GM12872 (cell line): ENCODE data around the gene OLFM4.

Source experiments
- TF ChIP-seq, protein P1 (sequence below): IDR thresholded peaks from 3 replicates; pipeline ENCODE4 v1.5.1; 2011; ENCODE audit warnings: low read depth, mild to moderate bottlenecking, low read length, moderate library complexity; ENCODE audit not compliant: insufficient read depth

The OLFM4 gene

DNA sequence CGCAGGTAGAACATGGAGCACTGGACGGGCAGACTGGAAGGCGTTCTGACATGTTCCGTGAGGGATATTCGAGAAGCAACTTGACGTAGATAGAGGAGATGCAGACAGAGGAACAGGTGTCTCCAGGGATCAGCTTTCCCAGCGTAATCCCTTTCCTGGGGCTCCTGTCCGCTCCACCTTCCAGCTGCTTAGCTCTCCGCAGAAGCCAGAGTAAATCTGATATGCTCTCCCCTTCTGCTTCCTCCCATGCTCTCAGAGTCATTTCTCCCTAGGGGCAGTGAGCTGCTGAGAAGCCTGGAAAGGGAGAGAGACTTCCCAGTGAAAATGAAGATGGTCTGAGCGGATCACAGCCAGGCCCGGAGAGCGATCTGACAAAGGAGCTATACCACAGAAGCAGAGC, 23.0 kb upstream of the OLFM4 start:
- TF ChIP-seq, protein P1, sequence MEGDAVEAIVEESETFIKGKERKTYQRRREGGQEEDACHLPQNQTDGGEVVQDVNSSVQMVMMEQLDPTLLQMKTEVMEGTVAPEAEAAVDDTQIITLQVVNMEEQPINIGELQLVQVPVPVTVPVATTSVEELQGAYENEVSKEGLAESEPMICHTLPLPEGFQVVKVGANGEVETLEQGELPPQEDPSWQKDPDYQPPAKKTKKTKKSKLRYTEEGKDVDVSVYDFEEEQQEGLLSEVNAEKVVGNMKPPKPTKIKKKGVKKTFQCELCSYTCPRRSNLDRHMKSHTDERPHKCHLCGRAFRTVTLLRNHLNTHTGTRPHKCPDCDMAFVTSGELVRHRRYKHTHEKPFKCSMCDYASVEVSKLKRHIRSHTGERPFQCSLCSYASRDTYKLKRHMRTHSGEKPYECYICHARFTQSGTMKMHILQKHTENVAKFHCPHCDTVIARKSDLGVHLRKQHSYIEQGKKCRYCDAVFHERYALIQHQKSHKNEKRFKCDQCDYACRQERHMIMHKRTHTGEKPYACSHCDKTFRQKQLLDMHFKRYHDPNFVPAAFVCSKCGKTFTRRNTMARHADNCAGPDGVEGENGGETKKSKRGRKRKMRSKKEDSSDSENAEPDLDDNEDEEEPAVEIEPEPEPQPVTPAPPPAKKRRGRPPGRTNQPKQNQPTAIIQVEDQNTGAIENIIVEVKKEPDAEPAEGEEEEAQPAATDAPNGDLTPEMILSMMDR, result no peak

GRCh38 chr13:53007872-53008271, 20.7 kb upstream of the OLFM4 start:
- TF ChIP-seq, protein P1, result no peak

DNA sequence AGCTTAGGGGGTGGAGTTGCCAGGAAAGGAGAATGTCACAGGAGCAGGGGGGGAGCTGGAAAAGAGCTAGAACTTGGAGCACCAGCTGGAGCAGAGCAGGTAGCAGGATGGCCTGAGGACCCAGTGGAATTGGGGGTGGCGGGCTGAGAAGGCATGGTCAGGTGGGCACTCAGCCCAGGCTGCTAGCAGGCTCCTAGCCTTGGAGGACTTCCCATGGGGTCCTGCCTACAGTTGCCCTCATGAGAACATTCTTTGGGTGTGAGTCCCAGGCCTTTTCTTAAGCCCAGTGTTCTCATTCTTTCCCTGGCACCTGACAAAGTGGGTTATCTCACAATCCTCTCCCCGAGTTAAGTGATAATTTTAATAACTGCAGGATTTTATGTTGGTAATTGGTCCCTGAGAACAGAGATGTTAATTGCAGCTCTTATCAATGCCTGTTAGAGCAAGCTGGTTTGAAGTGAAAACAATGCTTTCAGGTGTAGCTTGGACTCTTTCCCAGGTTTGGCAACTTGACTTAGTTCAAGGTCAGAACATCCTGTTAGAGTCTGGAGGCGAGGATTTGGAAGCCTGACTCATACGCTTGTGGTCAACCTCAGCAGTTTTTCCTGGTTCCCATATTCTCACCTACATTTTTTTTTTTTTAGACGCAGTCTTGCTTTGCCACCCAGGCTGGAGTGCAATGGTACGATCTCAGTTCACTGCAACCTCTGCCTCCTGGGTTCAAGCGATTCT, 18.1 kb upstream of the OLFM4 start:
- TF ChIP-seq, protein P1, result no peak

- TF ChIP-seq, protein P1, result no peak
Measured at GRCh38 chr13:53012707-53013106, 15.9 kb upstream of the OLFM4 start.

DNA sequence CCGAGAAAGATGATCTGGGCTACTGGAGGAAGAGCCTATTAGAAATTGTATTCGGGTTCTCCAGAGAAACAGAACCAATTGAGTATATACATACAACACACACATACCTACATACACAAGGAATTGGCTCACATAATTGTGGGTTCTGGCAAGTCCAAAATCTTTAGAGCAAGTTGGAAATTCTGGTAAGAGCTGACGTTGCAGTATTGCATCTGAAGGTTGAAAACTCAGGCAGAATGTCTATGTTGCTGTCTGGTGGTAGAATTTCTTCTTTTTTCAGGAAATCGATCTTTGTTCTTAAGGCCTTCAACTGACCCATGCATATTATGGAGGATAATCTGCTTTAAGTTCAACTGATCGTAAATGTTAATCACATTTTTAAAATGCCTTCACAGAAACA, 15.5 kb upstream of the OLFM4 start:
- TF ChIP-seq, protein P1, result no peak

DNA sequence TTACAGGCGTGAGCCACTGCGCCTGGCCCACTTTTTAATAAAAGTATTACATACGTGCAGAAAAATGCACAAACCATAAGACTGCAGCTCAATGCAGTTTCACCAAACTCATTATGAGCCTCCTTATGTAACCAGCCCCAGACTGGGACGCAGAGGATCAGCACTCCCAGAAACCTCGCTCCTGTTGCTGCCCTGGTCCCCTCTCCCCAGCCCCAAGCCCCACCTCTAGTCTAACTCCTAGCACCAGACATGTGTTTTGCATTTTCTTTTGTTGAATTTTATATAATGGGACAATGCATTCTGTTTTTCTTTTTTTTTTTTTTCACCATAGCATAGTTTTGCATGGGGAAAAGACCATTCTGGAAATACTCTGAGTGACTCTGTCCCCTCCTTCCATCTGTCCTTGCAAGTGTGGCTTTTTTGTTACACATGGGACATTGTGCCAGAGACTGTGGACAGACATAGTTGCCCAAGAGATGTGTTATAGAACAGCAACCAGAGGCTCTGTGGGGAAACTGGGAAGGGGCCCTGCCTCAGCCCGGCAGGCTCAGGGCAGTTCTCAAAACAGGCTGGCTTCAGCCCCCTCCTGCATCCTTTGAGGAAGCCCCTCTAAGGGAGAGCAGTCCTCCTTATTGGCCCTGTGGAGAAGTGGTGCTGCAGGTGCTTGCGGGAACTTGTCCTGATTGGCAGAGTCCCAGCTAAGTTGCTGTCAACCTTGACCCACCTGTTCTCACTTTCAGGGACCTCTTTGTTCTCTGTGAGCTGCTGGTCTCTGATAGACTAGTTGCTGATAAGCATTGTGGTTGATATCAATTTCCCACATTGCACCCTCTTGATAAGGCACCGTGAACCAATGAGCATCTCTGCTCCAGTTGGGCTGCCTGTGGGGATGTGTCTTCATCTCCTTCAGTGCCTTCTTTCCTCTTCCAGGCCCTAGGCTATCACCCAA, 13.8 kb upstream of the OLFM4 start:
- TF ChIP-seq, protein P1, result no peak

GRCh38 chr13:53015971-53016370, 12.6 kb upstream of the OLFM4 start:
- TF ChIP-seq, protein P1, result no peak
